Ecto neural progenitor cell (in vitro differentiated cells): Measurements from ENCODE around the gene DNAJC5G.
"Not testable (repeated sequence)": the region's sequence is repeated elsewhere in the genome, so short reads cannot be mapped to it uniquely, and the experiment has no call there.

Experiments
- DNase-seq: peaks from one replicate; pipeline ENCODE4 v3.0.0-alpha.2; 2018; ENCODE audit warnings: low spot score

The DNAJC5G gene

DNA sequence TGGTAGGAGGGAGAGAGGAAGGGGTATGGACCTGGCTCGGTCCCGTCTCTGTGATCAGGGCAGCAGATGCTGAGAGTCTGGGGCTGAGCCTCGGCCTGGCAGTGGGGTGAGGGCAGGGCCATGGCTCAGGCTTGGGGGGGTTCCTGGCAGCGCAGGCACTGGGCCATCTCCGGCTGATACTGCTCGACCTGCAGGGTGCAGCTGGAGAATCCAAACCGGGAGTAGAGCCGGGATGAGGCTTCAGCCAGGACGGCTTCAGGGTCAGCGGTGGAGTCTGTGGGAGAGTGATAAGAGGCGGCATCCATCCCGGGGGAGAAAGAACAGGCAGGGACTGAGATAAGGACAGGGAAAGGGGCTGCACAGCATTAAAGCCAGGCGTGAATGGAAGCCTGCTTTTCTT lies 20.0 kb upstream of the DNAJC5G start:
- no peak for DNase-seq

DNA sequence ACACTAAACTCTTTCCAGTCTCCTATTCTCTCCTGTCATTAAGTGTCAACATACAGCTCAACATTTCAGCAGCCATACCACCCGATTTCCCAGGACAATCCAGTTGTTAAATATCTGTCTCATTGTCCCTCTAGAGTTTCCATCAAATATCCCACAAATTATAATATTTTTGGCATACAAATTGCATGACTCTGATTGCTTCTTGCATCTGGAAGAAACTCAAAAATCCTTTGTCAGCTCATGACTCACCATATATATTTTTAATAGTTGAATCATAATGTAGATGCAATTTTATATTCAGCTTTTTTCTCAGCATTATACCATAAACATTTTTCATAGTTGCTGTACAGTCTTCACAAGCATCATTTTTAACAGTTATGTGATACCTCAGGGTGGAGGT lies 19.6 kb upstream of the DNAJC5G start:
- no peak for DNase-seq

GRCh38 chr2:27256855-27257454 lies 18.3 kb upstream of the DNAJC5G start:
- no peak for DNase-seq

DNA sequence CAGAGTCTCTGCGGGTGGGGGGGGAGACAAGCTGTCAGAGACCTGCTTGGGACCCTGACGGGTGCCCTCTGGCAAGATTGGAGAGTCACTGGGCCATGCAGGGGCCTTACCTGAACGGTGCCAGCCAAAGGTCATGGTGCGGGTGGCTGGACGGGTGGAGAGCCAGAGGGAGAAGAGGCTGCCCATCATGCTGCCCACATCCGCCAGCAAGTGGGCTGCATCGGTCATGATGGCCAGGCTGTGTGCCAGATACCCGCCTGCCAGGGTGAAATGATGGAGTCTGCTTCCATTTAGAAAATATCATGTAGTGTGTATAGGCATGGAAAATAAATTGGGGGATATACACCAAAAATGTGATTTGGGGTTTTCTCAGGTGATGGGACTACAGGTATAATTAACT lies 17.2 kb upstream of the DNAJC5G start:
- DNase-seq, result no peak

DNA sequence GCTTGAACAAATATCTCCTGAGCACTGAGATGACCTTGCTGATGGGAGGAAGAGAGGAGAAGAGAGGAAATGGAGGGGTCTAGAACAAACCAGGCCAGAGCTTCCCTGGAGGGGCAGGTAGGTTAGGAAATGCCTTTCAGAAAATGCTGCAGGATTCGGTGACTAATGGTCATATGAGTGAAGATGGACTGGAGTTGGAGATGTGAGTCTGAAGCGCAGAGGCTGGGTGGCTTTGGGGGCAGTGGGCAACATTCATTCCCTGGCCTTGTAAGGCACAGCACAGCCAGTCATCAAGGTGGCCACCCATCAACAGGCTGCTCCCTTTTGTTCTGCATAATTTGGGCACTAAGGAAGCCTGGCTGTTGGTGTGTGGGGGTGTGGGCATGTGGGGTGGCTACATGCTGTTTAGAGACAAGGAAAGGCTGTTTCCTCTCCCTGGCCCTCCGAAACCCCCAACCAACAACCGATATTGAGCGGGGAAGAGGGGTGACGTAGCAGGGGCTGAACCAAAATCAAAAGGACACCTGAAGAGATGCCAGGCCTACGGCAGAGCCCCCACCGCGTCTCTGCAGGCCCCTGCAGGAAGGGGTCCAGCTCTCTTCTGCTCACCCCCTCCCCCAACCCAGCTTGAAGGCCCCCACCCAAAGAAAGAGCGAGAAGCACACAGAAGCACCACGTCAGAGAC lies 13.8 kb upstream of the DNAJC5G start:
- no peak for DNase-seq

GRCh38 chr2:27261926-27262298 lies 13.3 kb upstream of the DNAJC5G start:
- DNase-seq, result peak; percentile 54

- peak; percentile 67 for DNase-seq
Observed at GRCh38 chr2:27262379-27263286, 12.6 kb upstream of the DNAJC5G start, which contains the start of gene SLC30A3. TSS of gene SLC30A3 (minus strand) at chr2:27263047. CDS start at chr2:27262906, 141 bp downstream.

DNA sequence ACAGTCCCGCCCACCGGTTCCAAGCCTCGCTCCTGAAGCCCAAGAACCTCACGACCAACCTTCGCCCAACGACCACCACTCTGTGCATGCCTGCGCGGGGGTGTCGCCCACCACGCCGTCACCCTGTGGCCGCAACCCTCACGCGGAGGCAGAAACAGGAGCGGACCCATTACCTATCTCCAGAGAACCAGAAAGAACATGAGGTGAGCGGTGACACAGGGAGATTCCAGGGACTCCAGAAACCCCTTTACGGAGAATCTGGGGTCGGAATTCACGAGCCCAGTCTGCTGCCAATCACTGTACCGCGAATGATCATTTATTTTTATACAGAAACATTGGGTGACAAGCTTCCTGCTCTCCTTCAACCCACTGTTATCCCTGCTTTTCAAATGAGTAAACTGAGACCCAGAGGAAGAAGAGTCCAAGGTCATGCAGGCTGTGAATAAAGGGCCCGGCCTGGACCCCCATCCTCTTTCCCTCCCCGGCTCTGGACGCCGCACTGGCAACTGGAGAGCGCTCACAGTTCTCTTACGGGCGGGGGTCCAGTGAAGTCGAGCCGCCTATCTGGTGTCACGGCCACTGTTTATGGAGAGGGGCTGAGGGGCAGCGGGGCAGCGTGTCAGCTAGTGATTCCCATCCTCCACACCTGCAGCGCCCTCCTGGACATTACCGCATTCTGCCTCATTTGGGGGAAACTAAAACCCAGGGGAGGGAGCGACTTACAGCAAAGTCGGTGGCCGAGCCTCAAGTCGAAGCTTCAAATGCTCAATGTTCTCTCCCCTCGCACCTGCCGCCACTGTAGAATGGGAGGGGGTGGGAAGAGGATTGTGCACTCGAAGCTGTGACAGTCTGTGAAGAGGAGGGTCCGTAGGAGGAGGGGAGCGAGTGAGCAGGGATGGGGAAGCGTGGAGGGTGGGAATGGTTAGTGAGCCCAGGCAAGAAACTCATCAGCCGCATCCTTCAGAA lies 11.7 kb upstream of the DNAJC5G start:
- peak; percentile 55 for DNase-seq

DNA sequence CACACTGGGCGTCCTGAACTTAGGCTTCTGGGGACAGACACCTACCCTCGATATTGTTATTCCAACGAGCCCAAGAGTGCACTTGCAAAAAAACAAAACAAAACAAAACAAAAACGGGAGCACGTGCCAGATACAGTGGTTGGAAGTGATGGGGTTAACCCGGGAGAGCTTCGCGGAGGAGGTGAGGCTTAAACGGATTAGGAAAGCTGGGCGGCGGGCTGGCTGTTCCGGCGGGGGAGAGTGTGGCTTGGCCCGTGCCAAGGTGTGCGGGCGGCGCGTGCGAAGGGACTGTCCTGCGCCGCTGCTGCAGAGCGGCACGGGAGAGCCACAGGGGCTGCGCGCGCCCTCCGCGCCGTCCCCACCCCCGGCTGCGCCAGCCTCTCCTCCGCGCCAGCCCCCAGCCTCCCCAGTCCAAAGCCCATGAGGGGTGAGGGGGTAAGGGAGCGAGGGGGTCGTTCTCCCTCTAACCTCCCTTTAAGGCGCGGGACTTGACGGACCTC lies 10.9 kb upstream of the DNAJC5G start:
- DNase-seq, result peak; percentile 59

- DNase-seq, result peak; percentile 87
Observed at GRCh38 chr2:27264753-27265535, 10.3 kb upstream of the DNAJC5G start.

GRCh38 chr2:27265536-27265870 lies 9.7 kb upstream of the DNAJC5G start:
- DNase-seq, result no peak

- not testable (repeated sequence) for DNase-seq
Observed at GRCh38 chr2:27268296-27268695, 6.9 kb upstream of the DNAJC5G start.

DNA sequence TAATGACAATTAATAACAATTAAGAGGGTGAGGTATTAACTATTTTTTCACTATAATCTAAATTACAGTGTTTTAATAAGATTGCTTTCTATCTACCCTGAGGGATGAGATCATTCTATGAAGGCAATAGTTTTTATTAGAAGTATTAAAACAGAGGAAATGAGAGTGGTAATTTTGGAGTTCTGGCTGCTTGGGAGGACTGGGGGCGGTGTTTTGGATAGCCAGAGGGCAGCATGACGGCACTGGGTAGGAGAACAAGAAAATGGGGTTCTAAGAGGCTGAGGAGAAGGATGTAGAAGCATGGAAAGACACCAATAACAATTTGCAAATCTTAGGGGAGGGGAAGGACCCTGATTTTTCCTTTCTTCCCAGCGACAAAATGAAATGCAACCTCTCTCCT lies 5.1 kb upstream of the DNAJC5G start:
- DNase-seq, result no peak

DNA sequence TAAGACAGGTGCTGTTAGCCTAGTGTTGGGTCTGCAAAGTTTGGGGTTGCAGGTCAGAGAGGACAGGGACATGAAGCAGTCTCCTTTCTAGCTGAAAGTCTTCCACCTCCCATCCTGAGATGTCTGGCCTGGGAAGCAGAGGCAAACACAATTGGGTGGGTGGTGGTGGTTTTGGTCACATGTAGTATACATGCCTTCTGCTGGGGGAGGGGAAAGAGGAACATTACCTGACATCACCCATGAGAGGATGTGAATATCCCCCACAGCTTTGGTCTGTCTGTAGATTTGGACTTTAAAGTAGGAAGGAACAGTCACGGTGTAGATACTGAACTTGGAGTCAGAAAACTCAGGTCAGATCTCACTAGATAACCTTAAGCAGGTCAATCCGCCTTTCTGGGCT lies 4.6 kb upstream of the DNAJC5G start:
- DNase-seq, result no peak

GRCh38 chr2:27271631-27272340 lies 3.4 kb upstream of the DNAJC5G start:
- no peak for DNase-seq

- DNase-seq, result not testable (repeated sequence)
Observed at GRCh38 chr2:27272537-27273522, 2.4 kb upstream of the DNAJC5G start.

DNA sequence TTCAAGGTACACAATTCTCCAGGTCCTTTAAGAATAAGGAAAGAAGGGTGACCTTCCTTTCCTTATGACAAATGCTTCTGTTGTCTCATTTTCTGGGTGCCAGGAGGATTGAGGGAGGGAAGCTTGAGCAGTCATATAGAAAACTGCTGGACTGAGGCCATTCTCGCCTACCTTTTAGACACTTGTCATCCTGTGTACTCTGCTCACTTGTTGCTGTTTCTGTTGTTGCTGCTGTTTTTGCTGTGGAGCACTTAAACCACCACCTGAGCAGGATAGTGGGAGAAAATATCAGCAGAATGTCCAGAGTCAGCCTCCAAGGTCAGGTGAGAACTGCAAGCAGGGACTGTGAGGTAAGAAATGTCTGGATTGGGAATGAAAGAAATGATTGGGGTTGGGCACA lies 2.8 kb downstream of the DNAJC5G start:
- no peak for DNase-seq

- no peak for DNase-seq
Observed at GRCh38 chr2:27280826-27281225, 5.6 kb downstream of the DNAJC5G start.

DNA sequence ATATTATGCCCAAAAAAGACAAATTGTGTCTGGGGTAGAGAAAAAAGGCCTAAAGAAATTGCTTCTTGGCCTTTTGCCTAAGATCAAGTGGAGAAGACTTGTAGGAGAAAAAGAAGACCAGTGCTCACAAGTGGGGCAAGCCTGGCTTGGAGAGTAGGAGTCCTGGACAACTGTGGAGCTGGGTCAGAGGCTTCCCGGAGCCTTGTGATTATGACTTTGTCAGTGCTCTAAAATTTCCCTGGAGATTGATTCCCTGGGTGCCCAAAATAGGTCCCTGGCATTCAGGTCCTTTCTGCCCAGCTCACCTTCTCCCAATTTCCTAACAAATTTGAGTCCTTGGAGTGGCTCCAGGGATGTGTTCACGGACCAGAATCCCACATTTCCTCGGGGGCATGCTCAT lies 6.2 kb downstream of the DNAJC5G start:
- no peak for DNase-seq
